GM13976 (cell line): ENCODE results near the gene PLEKHG4B.
"Not testable (repeated sequence)": the region's sequence is repeated elsewhere in the genome, so short reads cannot be mapped to it uniquely, and the experiment has no call there.

Experiments
- DNase-seq: peaks from one replicate; pipeline ENCODE4 v3.0.0; 2012; ENCODE audit warnings: low spot score
- CTCF ChIP-seq: IDR thresholded peaks from 2 replicates; pipeline ENCODE4 v1.5.1; 2012; ENCODE audit warnings: borderline replicate concordance, mild to moderate bottlenecking; ENCODE audit not compliant: insufficient read depth; ENCODE audit errors: extremely low read depth, missing control alignments, control extremely low read depth
- in situ Hi-C: fragments of 300-500 bp; cut with MboI; formaldehyde crosslinking; loops from one replicate; pipeline ENCODE4 v1.12.0; 2022; ENCODE audit warnings: low sequenced_read_pairs, mixed read lengths, inconsistent platforms; ENCODE audit not compliant: unreplicated experiment

PLEKHG4B gene

GRCh38 chr5:194603-195209 is 102.7 kb downstream of the PLEKHG4B start:
- in situ Hi-C loops, result no loop called here
- no peak for TF ChIP-seq CTCF
- DNase-seq, result no peak

GRCh38 chr5:195401-196160 is 103.6 kb downstream of the PLEKHG4B start:
- no peak for DNase-seq
- TF ChIP-seq CTCF, result no peak
- in situ Hi-C loops, result no loop called here

- DNase-seq, result no peak
- no peak for TF ChIP-seq CTCF
- in situ Hi-C loops, result no loop called here
These were observed 104.4 kb downstream of the PLEKHG4B start for GRCh38 chr5:196350-196749.

- DNase-seq, in situ Hi-C loops: not testable (repeated sequence)
These were observed 105.1 kb downstream of the PLEKHG4B start for GRCh38 chr5:197031-197430.

- in situ Hi-C loops, result no loop called here
These were observed 106.0 kb downstream of the PLEKHG4B start for GRCh38 chr5:197892-198489.

GRCh38 chr5:198516-199196 is 106.7 kb downstream of the PLEKHG4B start:
- no peak for DNase-seq
- no peak for TF ChIP-seq CTCF
- in situ Hi-C loops, result no loop called here

More at GRCh38 chr5:197892-198489, 106.0 kb downstream of the PLEKHG4B start:
- no peak for TF ChIP-seq CTCF
- DNase-seq, result no peak

- TF ChIP-seq CTCF, result no peak
- in situ Hi-C loops, result no loop called here
- DNase-seq, result no peak
These were observed 107.4 kb downstream of the PLEKHG4B start for GRCh38 chr5:199197-199949.
